CMK (cell line): ENCODE measurements around the gene DHX16.

Experiments used
- DNase-seq: peaks from one replicate; pipeline ENCODE4 v3.0.0-alpha.2; 2010; ENCODE audit warnings: low read depth

Gene DHX16

GRCh38 chr6:30626484-30627366 lies 46.1 kb downstream of the DHX16 start, which contains the start of gene ATAT1:
Gene ATAT1 (plus strand): TSS chr6:30626874.
- no peak for DNase-seq

GRCh38 chr6:30625511-30625910 lies 47.3 kb downstream of the DHX16 start:
- DNase-seq = no peak

DNA sequence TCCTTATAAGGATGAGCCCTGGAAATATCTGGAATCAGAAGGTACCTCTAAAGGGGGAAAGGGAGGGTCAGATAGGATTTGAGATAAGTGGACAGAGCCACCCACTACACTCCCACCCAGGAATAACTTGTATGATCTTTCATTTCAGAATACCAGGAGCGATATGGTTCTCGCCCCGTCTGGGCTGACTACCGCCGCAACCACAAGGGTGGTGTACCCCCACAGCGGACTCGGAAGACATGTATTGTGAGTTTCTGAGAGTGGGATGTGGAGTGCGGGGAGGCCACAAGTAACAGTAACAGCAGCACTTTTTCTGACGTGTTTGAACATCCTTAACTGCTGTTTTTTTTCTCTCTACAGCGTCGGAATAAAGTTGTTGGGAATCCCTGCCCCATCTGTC lies 53.2 kb downstream of the DHX16 start:
- no peak for DNase-seq

GRCh38 chr6:30618270-30618797 lies 54.5 kb downstream of the DHX16 start:
- DNase-seq = no peak

DNA sequence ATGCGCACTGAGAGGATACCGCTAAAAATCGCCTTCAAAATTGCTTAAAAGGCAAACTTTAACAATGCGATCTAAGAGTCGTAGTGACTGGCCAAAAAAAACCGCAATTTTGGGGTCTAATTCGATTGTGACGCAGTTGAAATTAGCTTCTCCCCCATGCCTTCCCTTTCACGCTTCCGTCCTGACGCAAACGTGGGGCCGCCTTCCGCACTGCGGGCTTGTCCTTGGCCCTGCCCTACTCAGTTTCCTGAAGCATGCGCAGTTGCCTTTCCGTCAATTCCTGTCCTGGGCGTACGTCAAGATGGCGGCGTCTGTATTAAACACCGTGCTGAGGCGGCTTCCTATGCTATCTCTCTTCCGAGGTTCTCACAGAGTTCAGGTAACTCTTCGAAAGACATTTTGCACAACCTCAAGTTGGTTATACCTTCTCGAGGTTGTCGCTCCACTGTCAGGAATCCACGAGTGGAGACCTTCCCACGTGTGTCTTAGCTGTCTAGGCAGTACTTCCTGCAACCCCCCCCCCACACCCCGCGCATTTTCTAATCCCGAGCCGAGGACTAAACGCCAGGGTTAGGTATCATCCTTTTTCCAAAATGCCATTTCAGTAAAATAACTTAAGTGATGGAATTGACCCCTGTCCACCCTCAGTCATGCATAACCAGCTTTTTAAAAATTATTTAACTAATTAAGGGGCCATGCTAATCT lies 55.1 kb downstream of the DHX16 start, which contains the start of gene MRPS18B:
Gene MRPS18B, plus strand, starts transcription at position 276 of the 705 bp plus-strand sequence. Its CDS starts 26 bp downstream, at position 302.
- DNase-seq = peak; percentile 97

DNA sequence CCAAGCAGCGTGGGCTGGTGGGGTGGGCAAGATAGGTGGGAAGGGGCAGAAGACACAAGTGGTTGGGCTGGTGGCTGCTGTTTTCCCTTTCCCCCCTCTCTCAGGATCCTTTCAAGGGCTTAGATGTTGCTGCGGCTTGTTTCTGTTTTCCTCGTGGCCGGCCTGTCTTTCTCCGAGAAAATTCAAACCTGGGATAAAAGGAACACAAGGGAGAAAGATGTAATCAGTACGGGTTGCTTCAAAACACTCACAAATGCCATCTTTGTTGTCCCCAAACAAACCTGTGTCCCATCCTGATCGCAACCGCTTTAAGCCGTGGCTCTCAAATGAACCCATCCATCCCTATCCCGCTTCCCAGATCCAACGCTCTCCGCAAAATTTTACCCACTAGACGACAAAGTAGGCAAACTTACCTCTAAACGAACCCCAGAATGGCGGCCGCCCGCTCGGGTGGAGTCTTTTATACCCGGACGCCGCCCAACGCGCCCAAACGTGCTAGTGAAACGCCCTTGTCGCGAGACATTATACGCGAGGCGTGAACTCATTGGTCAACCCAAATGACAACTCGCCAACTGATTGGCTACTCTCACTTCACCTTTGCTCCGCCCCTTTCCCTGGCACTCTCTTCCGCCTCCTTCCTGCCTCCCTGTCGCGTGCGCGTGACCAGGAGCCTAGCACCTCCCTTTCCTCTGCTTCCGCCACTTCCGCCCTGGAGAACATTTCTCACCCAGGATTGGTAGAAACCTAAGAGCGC lies 55.8 kb downstream of the DHX16 start, which contains the start of gene PPP1R10:
Gene PPP1R10, minus strand, starts transcription at position 433 of the 754 bp plus-strand sequence. CDS start 7,299 bp downstream, outside the sequence.
- peak; percentile 100 for DNase-seq

- DNase-seq = no peak
Measured at GRCh38 chr6:30615958-30616810, 56.6 kb downstream of the DHX16 start.

- DNase-seq = no peak
Measured at GRCh38 chr6:30615219-30615957, 57.4 kb downstream of the DHX16 start.

GRCh38 chr6:30614843-30615218 lies 58.0 kb downstream of the DHX16 start:
- peak; percentile 90 for DNase-seq

DNA sequence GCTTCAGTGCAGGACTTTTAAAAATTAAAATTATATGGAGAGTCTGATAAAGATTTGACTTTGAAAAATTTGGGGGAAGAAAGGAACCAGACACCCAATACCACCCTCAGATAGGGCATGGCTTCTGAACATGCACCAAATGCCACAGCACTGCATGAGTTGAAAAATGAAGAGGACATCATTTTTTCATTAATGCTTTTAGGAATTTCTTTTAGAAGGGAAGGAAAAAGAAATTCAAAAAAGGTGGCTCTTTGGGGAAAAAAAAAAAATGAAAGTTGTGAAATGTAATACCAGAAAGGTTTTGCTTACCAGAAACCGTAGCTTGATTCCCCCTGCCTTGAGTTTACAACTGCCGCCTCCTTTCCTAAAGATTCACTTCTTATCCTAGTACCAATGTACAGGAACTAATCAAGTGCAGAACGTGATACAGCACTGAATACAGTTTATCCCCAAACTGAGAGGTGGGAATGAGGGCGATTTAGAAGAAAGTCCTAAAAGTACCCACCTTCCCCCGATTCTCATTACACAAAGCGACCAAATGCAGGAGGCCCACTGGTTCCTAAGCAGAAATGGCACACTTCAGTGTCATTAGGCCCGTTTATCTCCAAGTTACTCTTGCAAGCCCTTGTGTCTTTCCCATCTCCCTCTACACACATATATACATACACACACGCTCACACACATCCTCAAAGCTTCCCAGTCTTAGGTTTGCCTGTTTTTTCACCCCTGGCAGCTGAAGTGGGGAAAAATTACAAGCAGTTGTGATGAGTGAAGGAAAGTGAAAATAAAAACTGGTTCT lies 58.6 kb downstream of the DHX16 start:
- DNase-seq = no peak

DNA sequence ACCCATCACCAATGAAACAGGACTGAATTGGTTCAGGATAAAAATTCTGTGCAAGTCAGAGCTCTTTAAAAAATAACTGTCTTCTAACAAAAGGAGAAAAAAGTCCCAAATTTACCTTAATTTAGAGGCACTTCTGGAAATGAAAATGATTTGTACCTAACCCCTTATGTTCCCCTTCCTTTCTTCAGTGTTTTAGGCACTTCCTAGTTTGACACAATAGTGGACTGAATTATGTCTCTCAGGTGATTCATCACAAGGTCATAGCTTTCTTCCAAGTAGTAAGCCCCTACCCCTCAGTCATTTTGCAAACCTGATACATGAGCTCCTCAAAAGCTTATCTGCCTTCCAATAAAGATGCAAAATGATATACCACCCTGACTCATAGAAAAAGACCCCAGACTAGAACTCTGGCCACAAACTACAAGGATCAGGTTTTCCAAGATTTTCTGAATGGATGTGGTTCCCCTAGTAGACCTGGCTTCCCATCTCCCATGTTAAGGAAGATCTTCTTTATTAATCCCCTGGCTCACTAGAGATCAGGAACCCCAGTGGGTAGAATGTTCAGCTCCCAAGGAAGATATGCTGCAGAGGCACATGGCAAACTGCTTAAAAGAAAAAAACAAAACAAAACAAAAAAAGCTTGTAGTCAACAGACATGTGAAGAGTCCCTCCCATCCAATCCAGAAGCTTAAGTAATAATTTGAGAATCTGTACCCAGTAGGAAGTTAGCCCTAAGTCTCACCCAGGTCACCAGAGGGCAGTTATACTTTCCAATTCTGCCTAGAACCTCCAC lies 59.4 kb downstream of the DHX16 start:
- no peak for DNase-seq

DNA sequence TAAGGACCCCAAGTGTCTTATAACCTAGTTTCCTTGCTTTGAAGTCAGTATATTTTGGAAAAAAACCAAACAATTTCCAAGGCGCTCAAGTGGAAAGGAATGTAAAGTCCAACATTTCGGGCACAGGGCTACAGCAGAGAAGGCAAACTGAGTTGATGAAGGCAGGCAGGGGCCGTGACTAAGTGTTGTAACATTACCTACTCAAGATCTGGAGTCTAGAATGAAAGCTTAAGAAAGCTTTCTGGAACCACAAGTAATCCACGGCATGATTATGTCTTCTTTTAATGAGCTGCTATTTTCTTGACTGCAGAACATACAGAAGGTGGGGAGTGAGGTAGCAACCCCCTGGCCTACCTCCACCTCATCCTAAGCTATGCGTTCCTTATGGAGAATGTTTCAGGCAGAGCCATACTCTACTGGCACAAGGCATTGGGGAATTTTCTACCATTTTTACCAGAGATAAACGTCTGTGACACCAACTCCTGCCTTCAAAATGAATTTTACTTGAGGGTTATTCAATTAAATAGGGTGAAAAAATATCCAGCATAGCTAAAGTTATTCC lies 60.0 kb downstream of the DHX16 start:
- no peak for DNase-seq

DNA sequence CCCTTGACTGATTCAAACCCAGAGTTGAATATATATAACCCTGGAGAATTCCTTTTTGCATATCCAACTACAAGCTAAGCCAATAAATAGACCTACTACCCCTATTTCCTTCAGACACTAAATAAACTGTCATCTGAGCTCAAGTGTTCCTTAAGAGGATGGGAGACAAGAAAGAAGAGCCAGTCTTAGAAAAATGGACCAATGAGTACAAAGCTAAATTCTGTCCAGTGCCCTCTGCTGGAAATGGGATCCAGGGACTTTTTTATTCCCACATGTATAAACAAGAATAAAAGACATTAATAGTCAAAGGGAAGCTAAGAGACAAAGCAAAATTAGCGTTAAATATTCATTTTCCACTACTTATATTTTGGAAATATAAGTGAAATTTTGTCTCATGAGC lies 60.6 kb downstream of the DHX16 start:
- DNase-seq = no peak

GRCh38 chr6:30611856-30612194 lies 61.0 kb downstream of the DHX16 start:
- no peak for DNase-seq

- DNase-seq = no peak
Measured at GRCh38 chr6:30611150-30611855, 61.5 kb downstream of the DHX16 start.

DNA sequence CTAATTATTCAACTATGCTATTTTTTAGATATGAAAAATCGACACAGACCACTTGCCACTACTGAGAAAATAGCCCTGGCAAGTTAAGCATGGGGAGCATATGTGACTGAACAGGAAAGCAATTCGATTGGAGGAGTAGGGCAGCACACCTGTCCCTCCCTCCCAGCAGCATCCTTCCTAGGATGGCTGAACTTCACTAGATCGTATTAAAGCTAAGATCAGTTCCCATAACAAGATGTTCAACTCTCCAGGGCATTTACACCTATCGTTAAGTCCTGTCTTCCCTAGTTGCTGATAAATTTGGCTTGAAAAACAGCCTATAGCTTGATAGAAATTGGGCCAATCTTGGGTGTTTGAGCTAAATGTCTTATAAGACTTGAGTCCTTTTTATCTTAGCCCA lies 62.7 kb downstream of the DHX16 start:
- DNase-seq = no peak

- no peak for DNase-seq
Measured at GRCh38 chr6:30603961-30604360, 68.8 kb downstream of the DHX16 start.
